Liver (tissue), 9 donors: ENCODE data around the gene GPC3. TPM values are rescaled to one million over a fixed set of nuclear protein-coding genes. Genes with fewer than 3 reads are reported as not detected.

Experiments used
- DNase-seq: peaks from one replicate; pipeline ENCODE4 v3.0.0-alpha.2; 2017; ENCODE audit warnings: low spot score
- H3K27ac ChIP-seq, 2 donors: one replicate each; pipeline ENCODE4 v1.7.0; 2013; ENCODE audit warnings: inconsistent platforms in 2 of 2, low read length in 2 of 2, control low read depth in 1 of 2, low read depth in 1 of 2, mild to moderate bottlenecking in 1 of 2
- H3K27me3 ChIP-seq, 4 donors: one replicate each; pipeline versions ENCODE4 v1.6.1 to v1.7.0; 2013; ENCODE audit warnings: low read length in 3 of 4, inconsistent platforms in 1 of 4, mild to moderate bottlenecking in 1 of 4, moderate library complexity in 1 of 4; ENCODE audit not compliant: control insufficient read depth in 4 of 4, insufficient read depth in 4 of 4
- H3K36me3 ChIP-seq, 4 donors: one replicate each; pipeline versions ENCODE4 v1.6.1 to v1.7.0; 2013; ENCODE audit warnings: low read length in 3 of 4, mild to moderate bottlenecking in 3 of 4, low read depth in 1 of 4, moderate library complexity in 1 of 4; ENCODE audit not compliant: control insufficient read depth in 4 of 4, insufficient read depth in 3 of 4
- H3K4me1 ChIP-seq, 4 donors: one replicate each; pipeline versions ENCODE4 v1.6.1 to v1.7.0; 2013; ENCODE audit warnings: low read length in 3 of 4, mild to moderate bottlenecking in 3 of 4, moderate library complexity in 1 of 4; ENCODE audit not compliant: control insufficient read depth in 4 of 4, insufficient read depth in 4 of 4
- H3K4me3 ChIP-seq, 3 donors: one replicate each; pipeline versions ENCODE4 v1.6.1 to v1.7.0; 2013; ENCODE audit warnings: low read length in 3 of 3, control low read depth in 1 of 3, low read depth in 1 of 3, mild to moderate bottlenecking in 1 of 3
- H3K9ac ChIP-seq, 2 donors: one replicate each; pipeline ENCODE4 v1.7.0; 2013; ENCODE audit warnings: low read length in 2 of 2, mild to moderate bottlenecking in 2 of 2, moderate library complexity in 2 of 2, control low read depth in 1 of 2, low read depth in 1 of 2
- H3K9me3 ChIP-seq, 4 donors: one replicate each; pipeline versions ENCODE4 v1.6.1 to v1.7.0; 2013; ENCODE audit warnings: low read length in 3 of 4; ENCODE audit not compliant: control insufficient read depth in 4 of 4
- EGR1 ChIP-seq, 2 donors: IDR thresholded peaks; 2 replicates each; pipeline ENCODE4 v1.6.1; 2016 to 2018; ENCODE audit warnings: antibody characterized with exemption in 2 of 2, low read depth in 2 of 2
- FOXA1 ChIP-seq: IDR thresholded peaks from 2 replicates; pipeline ENCODE4 v1.6.1; 2016; ENCODE audit warnings: antibody characterized with exemption
- FOXA2 ChIP-seq: IDR thresholded peaks from 2 replicates; pipeline ENCODE4 v1.6.1; 2016; ENCODE audit warnings: antibody characterized with exemption
- GABPA ChIP-seq, 2 donors: IDR thresholded peaks in 1 of 2; conservative IDR thresholded peaks in 1 of 2; 2 replicates each; pipeline ENCODE4 v1.6.1; 2016; ENCODE audit warnings: antibody characterized with exemption in 2 of 2, mild to moderate bottlenecking in 1 of 2, moderate library complexity in 1 of 2
- HNF4A ChIP-seq, 2 donors: conservative IDR thresholded peaks; 2 replicates each; pipeline ENCODE4 v1.6.1; 2016; ENCODE audit warnings: antibody characterized with exemption in 2 of 2, mild to moderate bottlenecking in 2 of 2
- HNF4G ChIP-seq: IDR thresholded peaks from 2 replicates; pipeline ENCODE4 v1.6.1; 2016; ENCODE audit warnings: antibody characterized with exemption
- JUND ChIP-seq, 2 donors: IDR thresholded peaks; 2 replicates each; pipeline ENCODE4 v1.6.1; 2016; ENCODE audit warnings: antibody characterized with exemption in 2 of 2
- NR2F2 ChIP-seq: IDR thresholded peaks from 2 replicates; pipeline ENCODE4 v1.6.1; 2016; ENCODE audit warnings: antibody characterized with exemption
- RAD21 ChIP-seq, 2 donors: IDR thresholded peaks; 2 replicates each; pipeline ENCODE4 v1.6.1; 2016; ENCODE audit warnings: antibody characterized with exemption in 2 of 2, mild to moderate bottlenecking in 2 of 2
- RXRA ChIP-seq, 2 donors: IDR thresholded peaks; 2 replicates each; pipeline ENCODE4 v1.6.1; 2017 to 2018; ENCODE audit warnings: antibody characterized with exemption in 2 of 2, mild to moderate bottlenecking in 1 of 2
- SP1 ChIP-seq: IDR thresholded peaks from 2 replicates; pipeline ENCODE4 v1.6.1; 2018; ENCODE audit warnings: antibody characterized with exemption, mild to moderate bottlenecking
- TAF1 ChIP-seq: conservative IDR thresholded peaks from 2 replicates; pipeline ENCODE4 v1.6.1; 2016; ENCODE audit warnings: antibody characterized with exemption, mild to moderate bottlenecking
- YY1 ChIP-seq: IDR thresholded peaks from 2 replicates; pipeline ENCODE4 v1.6.1; 2016; ENCODE audit warnings: antibody characterized with exemption, mild to moderate bottlenecking
- WGBS: extraction: QIAGEN DNeasy Blood & Tissue Kit; methylation state at CpG from one replicate; pipeline ENCODE4 v1.1.7; 2013; 5-methylcytosine and 5-hydroxymethylcytosine counted together
- polyA plus RNA-seq, 2 donors: library from polyadenylated mRNA; stranded (reverse) in 1 of 2; unstranded in 1 of 2; fragments of 200-250 nt in 1 of 2; fragments of >200 nt in 1 of 2; fragmentation: Nextera tagmentation in 1 of 2; extraction: Ambion mirVana in 1 of 2; gene quantifications; one replicate each; pipeline versions ENCODE4 v1.2.1 to v1.2.3, GENCODE V29; 2013 to 2015
- total RNA-seq, 2 donors: library from RNA; depleted of rRNA; stranded (reverse); fragments of >200 nt; gene quantifications; one replicate each; pipeline ENCODE4 v1.2.3, GENCODE V29; 2014
- TF ChIP-seq, protein P1 (sequence below): IDR thresholded peaks from 2 replicates; pipeline ENCODE4 v1.6.1; 2016; ENCODE audit warnings: antibody characterized with exemption
- TF ChIP-seq, protein P2 (sequence below): fragments of 150-350 bp; IDR thresholded peaks from 2 replicates; pipeline ENCODE4 v1.5.1; 2017; ENCODE audit warnings: improper control_type of control experiment, low read depth, low read length; ENCODE audit not compliant: missing input control
- TF ChIP-seq, protein P3 (sequence below): IDR thresholded peaks from 2 replicates; pipeline ENCODE4 v1.6.1; 2016; ENCODE audit warnings: antibody characterized with exemption
- TF ChIP-seq, protein P4 (sequence below): IDR thresholded peaks from 2 replicates; pipeline ENCODE4 v1.6.1; 2016; ENCODE audit warnings: antibody characterized with exemption, mild to moderate bottlenecking
- TF ChIP-seq, protein P5 (sequence below): IDR thresholded peaks from 2 replicates; pipeline ENCODE4 v1.6.1; 2016; ENCODE audit warnings: antibody characterized with exemption
- donor health status: healthy.
- donor health status: healthy.
- donor health status: healthy.
- donor health status: healthy.
- donor health status: healthy.

GPC3 gene
- total and polyA plus RNA-seq, 4 donors = 0.40 to 1,133 (median 1.5) TPM

DNA sequence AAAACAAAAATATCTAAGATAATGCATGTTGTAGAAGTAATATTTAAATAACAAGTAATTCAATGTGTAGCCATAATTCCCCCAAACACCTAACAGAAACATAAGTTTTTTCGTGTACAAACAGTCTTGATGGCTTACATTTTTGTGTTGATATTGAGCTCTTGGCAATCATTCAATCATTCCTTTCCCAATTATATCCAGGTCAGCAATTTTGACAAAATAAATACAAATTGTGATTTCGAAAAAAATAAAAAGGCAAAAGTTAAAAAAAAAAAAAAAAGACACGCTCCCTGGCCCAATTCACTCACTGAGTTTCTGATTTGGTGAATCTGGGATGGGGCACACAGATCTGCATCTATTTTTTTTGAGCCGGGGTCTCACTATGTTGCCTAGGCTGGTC is 382.5 kb downstream of the GPC3 start (continued):
- TF ChIP-seq, protein P1, sequence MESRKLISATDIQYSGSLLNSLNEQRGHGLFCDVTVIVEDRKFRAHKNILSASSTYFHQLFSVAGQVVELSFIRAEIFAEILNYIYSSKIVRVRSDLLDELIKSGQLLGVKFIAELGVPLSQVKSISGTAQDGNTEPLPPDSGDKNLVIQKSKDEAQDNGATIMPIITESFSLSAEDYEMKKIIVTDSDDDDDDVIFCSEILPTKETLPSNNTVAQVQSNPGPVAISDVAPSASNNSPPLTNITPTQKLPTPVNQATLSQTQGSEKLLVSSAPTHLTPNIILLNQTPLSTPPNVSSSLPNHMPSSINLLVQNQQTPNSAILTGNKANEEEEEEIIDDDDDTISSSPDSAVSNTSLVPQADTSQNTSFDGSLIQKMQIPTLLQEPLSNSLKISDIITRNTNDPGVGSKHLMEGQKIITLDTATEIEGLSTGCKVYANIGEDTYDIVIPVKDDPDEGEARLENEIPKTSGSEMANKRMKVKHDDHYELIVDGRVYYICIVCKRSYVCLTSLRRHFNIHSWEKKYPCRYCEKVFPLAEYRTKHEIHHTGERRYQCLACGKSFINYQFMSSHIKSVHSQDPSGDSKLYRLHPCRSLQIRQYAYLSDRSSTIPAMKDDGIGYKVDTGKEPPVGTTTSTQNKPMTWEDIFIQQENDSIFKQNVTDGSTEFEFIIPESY = no peak
- TF ChIP-seq RAD21 (IDR thresholded peaks at IDR 0.05) = no peak
- TF ChIP-seq, protein P2, sequence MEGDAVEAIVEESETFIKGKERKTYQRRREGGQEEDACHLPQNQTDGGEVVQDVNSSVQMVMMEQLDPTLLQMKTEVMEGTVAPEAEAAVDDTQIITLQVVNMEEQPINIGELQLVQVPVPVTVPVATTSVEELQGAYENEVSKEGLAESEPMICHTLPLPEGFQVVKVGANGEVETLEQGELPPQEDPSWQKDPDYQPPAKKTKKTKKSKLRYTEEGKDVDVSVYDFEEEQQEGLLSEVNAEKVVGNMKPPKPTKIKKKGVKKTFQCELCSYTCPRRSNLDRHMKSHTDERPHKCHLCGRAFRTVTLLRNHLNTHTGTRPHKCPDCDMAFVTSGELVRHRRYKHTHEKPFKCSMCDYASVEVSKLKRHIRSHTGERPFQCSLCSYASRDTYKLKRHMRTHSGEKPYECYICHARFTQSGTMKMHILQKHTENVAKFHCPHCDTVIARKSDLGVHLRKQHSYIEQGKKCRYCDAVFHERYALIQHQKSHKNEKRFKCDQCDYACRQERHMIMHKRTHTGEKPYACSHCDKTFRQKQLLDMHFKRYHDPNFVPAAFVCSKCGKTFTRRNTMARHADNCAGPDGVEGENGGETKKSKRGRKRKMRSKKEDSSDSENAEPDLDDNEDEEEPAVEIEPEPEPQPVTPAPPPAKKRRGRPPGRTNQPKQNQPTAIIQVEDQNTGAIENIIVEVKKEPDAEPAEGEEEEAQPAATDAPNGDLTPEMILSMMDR = no peak
- TF ChIP-seq FOXA2 = no peak

DNA sequence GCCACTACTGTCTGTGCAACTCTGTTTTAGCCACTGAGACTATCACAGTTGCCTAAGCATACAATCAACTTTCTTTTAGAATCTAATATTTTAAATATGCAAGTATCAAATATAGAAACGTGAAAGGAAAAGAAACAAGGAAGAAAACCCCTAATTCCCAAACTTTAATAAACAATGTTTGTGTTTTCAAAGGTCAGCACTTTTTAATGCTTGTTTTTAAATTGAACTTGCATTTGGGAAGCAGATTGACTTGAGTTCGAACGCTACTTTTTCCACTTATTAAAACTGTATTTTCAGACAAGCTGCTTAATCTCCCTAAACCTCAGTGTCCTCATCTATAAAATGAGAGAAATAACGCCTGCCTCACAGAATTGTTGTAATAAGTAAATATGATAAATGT is 384.3 kb downstream of the GPC3 start:
- TF ChIP-seq SP1 (no peak), JUND (IDR thresholded peaks at IDR 0.05) (no peak), YY1 (no peak), RXRA (IDR thresholded peaks at IDR 0.05) (no peak), FOXA2 (no peak), RAD21 (IDR thresholded peaks at IDR 0.05) (no peak), HNF4A (conservative IDR thresholded peaks at IDR 0.05) (no peak), FOXA1 (no peak), HNF4G (no peak), TAF1 (no peak), EGR1 (IDR thresholded peaks at IDR 0.05; ENCODE audit: low read depth in 2 of 2) (no peak), GABPA (IDR thresholded peaks at IDR 0.05 in 1 of 2, conservative IDR thresholded peaks at IDR 0.05 in 1 of 2) (no peak), NR2F2 (no peak)
- TF ChIP-seq, protein P1 = no peak
- TF ChIP-seq, protein P3, sequence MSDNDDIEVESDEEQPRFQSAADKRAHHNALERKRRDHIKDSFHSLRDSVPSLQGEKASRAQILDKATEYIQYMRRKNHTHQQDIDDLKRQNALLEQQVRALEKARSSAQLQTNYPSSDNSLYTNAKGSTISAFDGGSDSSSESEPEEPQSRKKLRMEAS = no peak
- TF ChIP-seq, protein P2 = no peak
- TF ChIP-seq, protein P4, sequence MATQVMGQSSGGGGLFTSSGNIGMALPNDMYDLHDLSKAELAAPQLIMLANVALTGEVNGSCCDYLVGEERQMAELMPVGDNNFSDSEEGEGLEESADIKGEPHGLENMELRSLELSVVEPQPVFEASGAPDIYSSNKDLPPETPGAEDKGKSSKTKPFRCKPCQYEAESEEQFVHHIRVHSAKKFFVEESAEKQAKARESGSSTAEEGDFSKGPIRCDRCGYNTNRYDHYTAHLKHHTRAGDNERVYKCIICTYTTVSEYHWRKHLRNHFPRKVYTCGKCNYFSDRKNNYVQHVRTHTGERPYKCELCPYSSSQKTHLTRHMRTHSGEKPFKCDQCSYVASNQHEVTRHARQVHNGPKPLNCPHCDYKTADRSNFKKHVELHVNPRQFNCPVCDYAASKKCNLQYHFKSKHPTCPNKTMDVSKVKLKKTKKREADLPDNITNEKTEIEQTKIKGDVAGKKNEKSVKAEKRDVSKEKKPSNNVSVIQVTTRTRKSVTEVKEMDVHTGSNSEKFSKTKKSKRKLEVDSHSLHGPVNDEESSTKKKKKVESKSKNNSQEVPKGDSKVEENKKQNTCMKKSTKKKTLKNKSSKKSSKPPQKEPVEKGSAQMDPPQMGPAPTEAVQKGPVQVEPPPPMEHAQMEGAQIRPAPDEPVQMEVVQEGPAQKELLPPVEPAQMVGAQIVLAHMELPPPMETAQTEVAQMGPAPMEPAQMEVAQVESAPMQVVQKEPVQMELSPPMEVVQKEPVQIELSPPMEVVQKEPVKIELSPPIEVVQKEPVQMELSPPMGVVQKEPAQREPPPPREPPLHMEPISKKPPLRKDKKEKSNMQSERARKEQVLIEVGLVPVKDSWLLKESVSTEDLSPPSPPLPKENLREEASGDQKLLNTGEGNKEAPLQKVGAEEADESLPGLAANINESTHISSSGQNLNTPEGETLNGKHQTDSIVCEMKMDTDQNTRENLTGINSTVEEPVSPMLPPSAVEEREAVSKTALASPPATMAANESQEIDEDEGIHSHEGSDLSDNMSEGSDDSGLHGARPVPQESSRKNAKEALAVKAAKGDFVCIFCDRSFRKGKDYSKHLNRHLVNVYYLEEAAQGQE = no peak
- TF ChIP-seq, protein P5, sequence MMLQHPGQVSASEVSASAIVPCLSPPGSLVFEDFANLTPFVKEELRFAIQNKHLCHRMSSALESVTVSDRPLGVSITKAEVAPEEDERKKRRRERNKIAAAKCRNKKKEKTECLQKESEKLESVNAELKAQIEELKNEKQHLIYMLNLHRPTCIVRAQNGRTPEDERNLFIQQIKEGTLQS = no peak
- H3K4me3 ChIP-seq = no peak overlapping the region
- no peaks in the 10 kb centered on the region for H3K4me1 ChIP-seq
- H3K27ac ChIP-seq = no peak overlapping the region
- H3K27me3 ChIP-seq = no peaks in the 10 kb centered on the region
- WGBS = 79% methylated on average over 4 of the region's 4 CpGs
- H3K9me3 ChIP-seq = no peaks in the 10 kb centered on the region
- DNase-seq = no peak
- H3K9ac ChIP-seq = no peak overlapping the region
- H3K36me3 ChIP-seq = no peaks in the 10 kb centered on the region
